Natural killer cell (primary cell): Measurements from ENCODE around the gene HS3ST4. TPM values are rescaled to one million over a fixed set of nuclear protein-coding genes. Genes with fewer than 3 reads are reported as not detected.

Experiments used
- ATAC-seq, 3 donors: fragments of 150-1000 bp in 2 of 3; fragments of 200-7000 bp in 1 of 3; cut with Tn5 transposase; 1 replicate in 1 of 3; 2 replicates in 2 of 3; pipeline ENCODE4 v1.10.0; 2021; ENCODE audit warnings: mild to moderate bottlenecking in 2 of 3, moderate library complexity in 2 of 3
- DNase-seq, 2 donors: peaks; one replicate each; pipeline versions ENCODE4 v3.0.0 to v3.0.0-alpha.2; 2013 to 2021; ENCODE audit warnings: mixed read lengths in 1 of 2
- H3K27ac ChIP-seq: one replicate; pipeline ENCODE4 v1.5.1; 2013; ENCODE audit warnings: mild to moderate bottlenecking, low read length
- H3K27me3 ChIP-seq: one replicate; pipeline ENCODE4 v1.6.1; 2013; ENCODE audit warnings: low read length; ENCODE audit not compliant: control insufficient read depth, insufficient read depth
- H3K36me3 ChIP-seq: one replicate; pipeline ENCODE4 v1.6.1; 2013; ENCODE audit warnings: low read length; ENCODE audit not compliant: control insufficient read depth, insufficient read depth
- H3K4me1 ChIP-seq: one replicate; pipeline ENCODE4 v1.6.1; 2013; ENCODE audit warnings: low read length; ENCODE audit not compliant: control insufficient read depth, insufficient read depth
- H3K4me3 ChIP-seq: one replicate; pipeline ENCODE4 v1.5.1; 2013; ENCODE audit warnings: low read length
- H3K9me3 ChIP-seq: one replicate; pipeline ENCODE4 v1.6.1; 2013; ENCODE audit warnings: low read length; ENCODE audit not compliant: control insufficient read depth, insufficient read depth
- H3K27ac Mint-ChIP-seq, 2 donors: one replicate each; pipeline ENCODE4 v1.8.0; 2022; ENCODE audit warnings: mild to moderate bottlenecking in 2 of 2, mixed read lengths in 2 of 2, moderate library complexity in 1 of 2
- H3K27me3 Mint-ChIP-seq, 2 donors: one replicate each; pipeline ENCODE4 v1.8.0; 2022; ENCODE audit warnings: low read depth in 2 of 2, mixed read lengths in 2 of 2
- H3K36me3 Mint-ChIP-seq: one replicate; pipeline ENCODE4 v1.8.0; 2022; ENCODE audit warnings: mixed read lengths
- H3K4me1 Mint-ChIP-seq, 2 donors: one replicate each; pipeline ENCODE4 v1.8.0; 2022; ENCODE audit warnings: mixed read lengths in 2 of 2
- H3K4me3 Mint-ChIP-seq: one replicate; pipeline ENCODE4 v1.8.0; 2022; ENCODE audit warnings: mild to moderate bottlenecking, moderate library complexity, mixed read lengths
- H3K9me3 Mint-ChIP-seq, 2 donors: one replicate each; pipeline ENCODE4 v1.8.0; 2022; ENCODE audit warnings: mixed read lengths in 2 of 2
- CTCF ChIP-seq: fragments of 200-600 bp; IDR thresholded peaks from one replicate; pipeline ENCODE4 v1.8.0; 2022; ENCODE audit warnings: antibody characterized with exemption
- WGBS: methylation state at CpG from one replicate; pipeline ENCODE4 v1.1.7; 2013; ENCODE audit warnings: missing lambda C conversion rate; ENCODE audit not compliant: insufficient coverage; 5-methylcytosine and 5-hydroxymethylcytosine counted together
- intact Hi-C: fragments of 100-400 bp; cut with micrococcal nuclease; formaldehyde crosslinking; loops from one replicate; pipeline ENCODE4 v1.14.2; 2022
- total RNA-seq, 4 donors: library from RNA; stranded (reverse); fragments of 120-200 nt in 1 of 4; gene quantifications; one replicate each; pipeline versions ENCODE4 v1.2.3 to v1.2.4, GENCODE V29; 2013 to 2022

The HS3ST4 gene
- total RNA-seq, 3 donors from 2014 or later (not counting 1 experiment from before 2014, with no cell fraction given), result not detected

DNA sequence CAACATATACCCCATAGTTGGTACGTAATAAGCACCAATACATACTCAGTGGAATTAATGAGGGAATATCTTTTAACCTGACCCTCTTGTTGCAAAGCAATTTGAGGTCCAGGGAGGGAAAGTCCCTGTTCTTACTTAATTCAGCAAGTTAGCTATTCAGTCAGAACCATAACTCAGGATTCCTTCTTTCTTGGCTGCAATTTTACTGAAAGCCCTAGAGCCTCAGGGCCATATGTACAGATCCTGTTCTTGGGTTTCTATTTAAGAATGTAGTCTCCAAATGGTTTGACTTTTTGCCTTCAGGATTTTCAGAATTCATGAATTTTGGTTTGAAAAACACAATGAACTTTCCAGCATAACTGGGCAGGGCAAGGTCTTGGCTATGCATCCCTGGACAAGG lies 436.5 kb downstream of the HS3ST4 start:
- no peak for TF ChIP-seq CTCF
- H3K4me3 ChIP-seq, result no peak overlapping the region
- H3K27ac Mint-ChIP-seq, result no peak overlapping the region
- no peaks in the 10 kb centered on the region for H3K27me3 ChIP-seq
- no peak overlapping the region for H3K27ac ChIP-seq
- H3K9me3 ChIP-seq, result no peaks in the 10 kb centered on the region
- intact Hi-C loops, result no loop called here
- no peaks in the 10 kb centered on the region for H3K36me3 ChIP-seq
- DNase-seq (no peak), ATAC-seq (no peak)
- WGBS, result 71% methylated on average over 1 of the region's 1 CpG
- H3K4me1 ChIP-seq, result no peaks in the 10 kb centered on the region
- no peaks in the 10 kb centered on the region for H3K36me3 Mint-ChIP-seq
- H3K4me1 Mint-ChIP-seq, result no peaks in the 10 kb centered on the region
- H3K9me3 Mint-ChIP-seq, result peaks cover 0 to 2% of the 10 kb centered on the region in 2 donors
- no peak overlapping the region for H3K4me3 Mint-ChIP-seq
- no peaks in the 10 kb centered on the region for H3K27me3 Mint-ChIP-seq

DNA sequence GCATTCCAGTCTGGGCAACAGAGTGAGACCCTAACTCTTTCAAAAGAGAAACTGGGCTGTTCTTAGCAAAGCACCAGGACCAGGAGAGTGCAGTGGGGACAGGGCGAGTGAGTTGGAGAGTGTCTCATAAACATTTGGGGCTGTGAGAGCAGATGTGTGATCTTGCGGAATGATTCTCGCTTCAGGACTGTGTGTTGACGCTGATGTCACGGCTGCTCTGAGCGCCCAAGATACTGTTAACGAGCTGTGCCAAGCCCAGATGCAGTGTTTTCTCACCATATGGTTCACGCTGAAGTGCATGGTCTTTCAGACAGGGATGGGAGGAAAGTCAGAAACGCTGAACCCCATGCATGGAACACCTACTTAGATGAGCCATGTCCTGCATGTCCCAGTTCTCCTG lies 438.2 kb downstream of the HS3ST4 start:
- Mint-ChIP-seq H3K36me3 (no peaks in the 10 kb centered on the region), H3K4me1 (no peaks in the 10 kb centered on the region), H3K27ac (no peak overlapping the region), H3K27me3 (no peaks in the 10 kb centered on the region), H3K4me3 (no peak overlapping the region), H3K9me3 (peaks cover 0 to 2% of the 10 kb centered on the region in 2 donors)
- H3K27me3 ChIP-seq, result no peaks in the 10 kb centered on the region
- intact Hi-C loops, result no loop called here
- ATAC-seq (no peak), DNase-seq (no peak)
- no peaks in the 10 kb centered on the region for H3K9me3 ChIP-seq
- no peaks in the 10 kb centered on the region for H3K36me3 ChIP-seq
- no peaks in the 10 kb centered on the region for H3K4me1 ChIP-seq
- 88% methylated on average over 9 of the region's 9 CpGs for WGBS
- no peak overlapping the region for H3K4me3 ChIP-seq
- H3K27ac ChIP-seq, result no peak overlapping the region
- no peak for TF ChIP-seq CTCF

GRCh38 chr16:26133416-26134093 lies 441.8 kb downstream of the HS3ST4 start:
- no peaks in the 10 kb centered on the region for H3K9me3 Mint-ChIP-seq
- DNase-seq, result no peak
- intact Hi-C loops, result no loop called here
- no peak for ATAC-seq
- Histone ChIP-seq H3K27me3 (no peaks in the 10 kb centered on the region), H3K4me1 (no peaks in the 10 kb centered on the region), H3K9me3 (no peaks in the 10 kb centered on the region), H3K36me3 (no peaks in the 10 kb centered on the region), H3K27ac (no peak overlapping the region), H3K4me3 (no peak overlapping the region)
- no peak overlapping the region for H3K27ac Mint-ChIP-seq
- H3K27me3 Mint-ChIP-seq, result no peaks in the 10 kb centered on the region
- H3K4me3 Mint-ChIP-seq, result no peak overlapping the region
- H3K4me1 Mint-ChIP-seq, result no peaks in the 10 kb centered on the region
- 41% methylated on average over 2 of the region's 5 CpGs for WGBS
- no peaks in the 10 kb centered on the region for H3K36me3 Mint-ChIP-seq
- TF ChIP-seq CTCF, result no peak

DNA sequence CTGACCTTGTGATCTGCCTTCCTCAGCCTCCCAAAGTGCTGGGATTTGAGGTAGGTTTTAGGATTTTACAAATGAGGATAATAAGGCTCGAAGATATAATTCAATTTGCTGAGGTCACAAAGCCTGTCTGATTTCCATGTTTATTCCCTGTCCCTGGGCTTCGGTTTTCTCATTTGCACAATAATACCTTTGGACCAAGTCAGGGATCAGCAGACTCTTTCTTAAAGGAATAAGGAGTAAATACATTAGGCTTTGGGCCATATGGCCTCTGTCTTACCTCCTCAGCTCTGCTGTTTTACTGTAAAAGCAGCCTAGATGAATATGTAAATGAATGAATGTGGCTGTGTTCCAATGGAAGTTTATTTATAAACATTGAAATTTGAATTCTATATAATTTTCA lies 442.8 kb downstream of the HS3ST4 start:
- no peaks in the 10 kb centered on the region for H3K27me3 Mint-ChIP-seq
- Histone ChIP-seq H3K27ac (no peak overlapping the region), H3K27me3 (no peaks in the 10 kb centered on the region), H3K4me3 (no peak overlapping the region), H3K36me3 (no peaks in the 10 kb centered on the region), H3K9me3 (no peaks in the 10 kb centered on the region), H3K4me1 (no peaks in the 10 kb centered on the region)
- WGBS, result 58% methylated on average over 2 of the region's 2 CpGs
- H3K4me3 Mint-ChIP-seq, result no peak overlapping the region
- TF ChIP-seq CTCF, result no peak
- no peak overlapping the region for H3K27ac Mint-ChIP-seq
- intact Hi-C loops, result no loop called here
- H3K9me3 Mint-ChIP-seq, result no peaks in the 10 kb centered on the region
- no peak for DNase-seq
- no peak for ATAC-seq
- H3K36me3 Mint-ChIP-seq, result no peaks in the 10 kb centered on the region
- no peaks in the 10 kb centered on the region for H3K4me1 Mint-ChIP-seq
